Subcutaneous adipose tissue (tissue), 4 donors: ENCODE measurements around the gene LIAS. TPM values are rescaled to one million over a fixed set of nuclear protein-coding genes. Genes with fewer than 3 reads are reported as not detected.

Experiments used
- total RNA-seq, 4 donors: library from RNA; depleted of rRNA; stranded (reverse); fragments of >200 nt; gene quantifications; one replicate each; pipeline ENCODE4 v1.1.0, GENCODE V29; 2016
- TF ChIP-seq, protein P1 (sequence below): fragments of 450-650 bp; IDR thresholded peaks from one replicate; pipeline ENCODE4 v1.5.1; 2016; ENCODE audit warnings: low read depth, mild to moderate bottlenecking, control low read depth, antibody characterized with exemption, moderate library complexity

Gene LIAS
- total RNA-seq, 4 donors from 2014 or later, result 11.9 to 16.8 (median 14.8) TPM

DNA sequence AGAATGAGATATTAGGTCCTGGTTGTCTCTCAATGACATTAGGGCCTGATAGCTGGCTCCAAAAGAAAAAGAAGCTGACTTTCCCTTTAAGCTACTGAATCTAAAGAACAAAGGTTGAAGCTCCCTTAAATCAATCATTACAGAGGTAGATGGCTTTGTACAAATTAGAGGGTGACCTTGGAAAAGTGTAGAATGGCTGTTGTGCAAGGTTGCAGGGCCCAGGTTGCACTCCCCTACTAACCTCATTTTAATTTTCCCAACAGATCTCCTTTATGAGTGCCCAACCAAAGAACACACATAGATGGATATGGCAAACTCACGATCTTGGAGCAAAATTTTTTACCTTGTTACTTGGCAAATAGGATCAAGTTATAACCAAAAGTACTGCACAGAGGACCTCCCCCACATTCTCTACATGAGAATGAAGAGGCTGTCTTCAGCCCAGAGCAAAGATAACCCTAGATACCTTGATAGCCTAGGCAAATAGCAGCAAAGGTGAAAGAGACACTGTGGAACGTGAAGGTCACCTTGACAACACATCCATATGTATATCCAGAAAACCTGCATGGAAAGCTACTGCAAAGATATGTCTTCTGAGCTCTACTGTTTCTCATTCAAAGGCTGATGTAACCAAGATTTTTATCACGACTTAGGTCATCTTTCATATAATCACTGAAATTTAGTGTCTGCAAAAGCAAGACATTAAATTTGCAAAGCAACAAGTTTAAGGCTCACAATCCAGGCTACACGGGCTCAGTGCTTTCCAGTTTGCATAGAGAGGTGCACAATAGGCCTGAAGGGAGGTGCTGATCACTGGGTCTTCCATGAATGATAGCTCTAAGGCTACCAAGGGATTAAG is 29.2 kb upstream of the LIAS start:
- TF ChIP-seq, protein P1, sequence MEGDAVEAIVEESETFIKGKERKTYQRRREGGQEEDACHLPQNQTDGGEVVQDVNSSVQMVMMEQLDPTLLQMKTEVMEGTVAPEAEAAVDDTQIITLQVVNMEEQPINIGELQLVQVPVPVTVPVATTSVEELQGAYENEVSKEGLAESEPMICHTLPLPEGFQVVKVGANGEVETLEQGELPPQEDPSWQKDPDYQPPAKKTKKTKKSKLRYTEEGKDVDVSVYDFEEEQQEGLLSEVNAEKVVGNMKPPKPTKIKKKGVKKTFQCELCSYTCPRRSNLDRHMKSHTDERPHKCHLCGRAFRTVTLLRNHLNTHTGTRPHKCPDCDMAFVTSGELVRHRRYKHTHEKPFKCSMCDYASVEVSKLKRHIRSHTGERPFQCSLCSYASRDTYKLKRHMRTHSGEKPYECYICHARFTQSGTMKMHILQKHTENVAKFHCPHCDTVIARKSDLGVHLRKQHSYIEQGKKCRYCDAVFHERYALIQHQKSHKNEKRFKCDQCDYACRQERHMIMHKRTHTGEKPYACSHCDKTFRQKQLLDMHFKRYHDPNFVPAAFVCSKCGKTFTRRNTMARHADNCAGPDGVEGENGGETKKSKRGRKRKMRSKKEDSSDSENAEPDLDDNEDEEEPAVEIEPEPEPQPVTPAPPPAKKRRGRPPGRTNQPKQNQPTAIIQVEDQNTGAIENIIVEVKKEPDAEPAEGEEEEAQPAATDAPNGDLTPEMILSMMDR, result no peak

DNA sequence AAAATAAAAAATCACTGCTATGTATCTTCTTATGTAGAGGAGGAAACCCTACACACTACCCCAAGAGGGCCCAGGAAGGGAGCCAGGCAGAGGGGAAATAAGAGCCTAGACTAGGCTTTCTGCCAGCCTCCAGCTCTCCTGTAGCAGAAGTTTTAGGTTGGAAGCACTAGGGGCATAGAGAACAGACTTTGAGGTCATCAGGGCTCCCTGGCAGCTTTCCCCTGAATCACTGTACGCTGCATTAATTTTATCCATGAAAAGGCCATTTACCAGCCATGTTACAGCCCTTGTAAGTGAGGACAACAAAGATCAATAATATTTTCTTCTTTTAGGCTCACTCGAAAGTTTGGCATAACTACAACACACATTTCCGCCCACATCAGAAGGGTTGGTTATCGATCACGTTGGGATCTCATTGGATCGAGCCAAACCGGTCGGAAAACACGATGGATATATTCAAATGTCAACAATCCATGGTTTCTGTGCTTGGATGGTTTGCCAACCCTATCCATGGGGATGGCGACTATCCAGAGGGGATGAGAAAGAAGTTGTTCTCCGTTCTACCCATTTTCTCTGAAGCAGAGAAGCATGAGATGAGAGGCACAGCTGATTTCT is 24.9 kb upstream of the LIAS start:
- TF ChIP-seq, protein P1, result no peak

DNA sequence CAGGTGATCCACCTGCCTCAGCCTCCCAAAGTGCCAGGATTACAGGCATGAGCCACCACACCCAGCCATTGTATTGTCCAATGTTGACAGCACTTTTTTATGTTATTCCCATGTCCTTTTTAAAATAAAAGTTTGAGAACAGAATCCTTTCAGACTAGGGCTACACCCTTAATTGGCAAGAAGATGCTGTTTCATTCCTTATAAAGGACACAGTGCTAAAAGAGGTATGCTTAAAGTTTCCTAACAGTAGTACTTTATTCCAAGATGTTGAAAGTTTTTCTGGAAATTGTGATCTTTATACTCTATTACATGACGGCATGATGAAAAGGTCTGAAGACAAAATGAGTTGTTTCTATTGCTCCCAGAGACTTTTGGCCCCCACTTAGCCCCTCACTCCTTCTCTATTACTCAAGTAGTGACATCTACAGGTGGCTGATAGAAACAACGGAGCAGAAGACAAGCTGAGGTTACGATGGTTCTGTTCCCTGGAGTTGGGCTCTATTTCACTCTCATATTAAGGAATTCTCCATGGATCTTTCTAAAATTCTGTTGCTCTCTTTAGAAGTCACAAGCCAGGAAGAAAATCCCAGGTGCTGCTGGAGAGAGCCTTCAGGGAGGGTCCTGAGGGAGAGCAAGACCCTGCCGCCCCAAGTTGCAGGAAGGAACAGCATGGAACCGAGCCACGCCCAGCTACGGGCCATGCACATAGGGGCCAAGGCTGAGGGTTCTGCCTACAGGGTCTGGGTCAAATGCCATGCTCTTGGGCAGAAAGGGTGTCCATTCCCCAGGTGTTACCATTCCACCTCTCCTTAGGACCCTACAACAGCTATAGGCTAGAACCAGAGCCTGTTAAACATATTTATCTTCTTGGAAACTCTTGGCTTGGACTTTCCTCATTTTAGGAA is 22.9 kb upstream of the LIAS start:
- TF ChIP-seq, protein P1, result no peak

DNA sequence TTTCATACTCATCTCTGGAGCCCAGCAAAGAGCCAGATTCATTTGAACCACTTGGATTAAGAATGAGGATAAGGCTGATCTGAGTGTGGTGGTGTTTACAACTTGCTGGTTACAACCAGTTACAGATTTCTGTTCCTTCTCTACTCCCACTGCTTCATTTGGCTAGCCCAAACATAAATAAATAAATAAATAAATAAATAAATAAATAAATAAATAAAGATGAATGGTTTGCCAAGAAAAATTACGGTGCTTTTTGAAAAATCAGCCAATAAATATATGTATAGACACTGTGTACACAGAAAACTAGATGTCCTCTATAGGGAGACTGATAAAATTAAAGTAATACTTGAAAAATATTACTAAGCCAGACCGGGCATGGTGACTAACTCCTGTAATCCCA is 17.3 kb upstream of the LIAS start:
- TF ChIP-seq, protein P1, result no peak

DNA sequence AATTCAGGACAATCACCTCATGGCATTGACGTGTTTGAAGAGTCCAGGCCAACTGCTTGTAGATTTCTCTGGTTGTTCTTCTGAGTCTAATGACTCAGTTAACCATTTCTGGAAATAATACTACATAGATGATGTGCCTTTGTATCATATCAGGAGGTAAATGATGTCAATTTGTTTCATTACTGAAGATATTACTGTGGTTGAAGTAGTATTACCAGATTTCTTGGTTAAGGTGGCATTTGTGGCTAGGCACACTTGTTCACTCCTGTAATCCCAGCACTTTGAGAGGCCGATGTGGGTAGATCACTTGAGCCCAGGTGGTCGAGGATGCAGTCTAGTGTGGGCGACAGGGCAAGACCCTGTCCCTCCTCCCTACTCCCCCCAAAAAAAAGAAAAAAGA is 15.9 kb upstream of the LIAS start:
- TF ChIP-seq, protein P1, result no peak

DNA sequence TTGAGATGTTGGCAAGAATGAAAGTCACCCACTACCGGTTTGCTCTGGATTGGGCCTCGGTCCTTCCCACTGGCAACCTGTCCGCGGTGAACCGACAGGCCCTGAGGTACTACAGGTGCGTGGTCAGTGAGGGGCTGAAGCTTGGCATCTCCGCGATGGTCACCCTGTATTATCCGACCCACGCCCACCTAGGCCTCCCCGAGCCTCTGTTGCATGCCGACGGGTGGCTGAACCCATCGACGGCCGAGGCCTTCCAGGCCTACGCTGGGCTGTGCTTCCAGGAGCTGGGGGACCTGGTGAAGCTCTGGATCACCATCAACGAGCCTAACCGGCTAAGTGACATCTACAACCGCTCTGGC is 12.4 kb upstream of the LIAS start:
- TF ChIP-seq, protein P1, result no peak
